Fibroblast of lung (primary cell): ENCODE results near the gene GEN1.

Experiments used
- EZH2 ChIP-seq: IDR thresholded peaks from 2 replicates; pipeline ENCODE4 v1.5.1; 2012; ENCODE audit warnings: low read length, control low read depth, mild to moderate bottlenecking; ENCODE audit errors: missing control alignments
- TF ChIP-seq, protein P1 (sequence below), 2 donors: IDR thresholded peaks in 1 of 2; conservative IDR thresholded peaks in 1 of 2; 1 replicate in 1 of 2; 2 replicates in 1 of 2; pipeline ENCODE4 v1.5.1; 2011 to 2012; ENCODE audit warnings: low read length in 2 of 2, control low read depth in 1 of 2, inconsistent platforms in 1 of 2, low read depth in 1 of 2, mild to moderate bottlenecking in 1 of 2

DNA sequence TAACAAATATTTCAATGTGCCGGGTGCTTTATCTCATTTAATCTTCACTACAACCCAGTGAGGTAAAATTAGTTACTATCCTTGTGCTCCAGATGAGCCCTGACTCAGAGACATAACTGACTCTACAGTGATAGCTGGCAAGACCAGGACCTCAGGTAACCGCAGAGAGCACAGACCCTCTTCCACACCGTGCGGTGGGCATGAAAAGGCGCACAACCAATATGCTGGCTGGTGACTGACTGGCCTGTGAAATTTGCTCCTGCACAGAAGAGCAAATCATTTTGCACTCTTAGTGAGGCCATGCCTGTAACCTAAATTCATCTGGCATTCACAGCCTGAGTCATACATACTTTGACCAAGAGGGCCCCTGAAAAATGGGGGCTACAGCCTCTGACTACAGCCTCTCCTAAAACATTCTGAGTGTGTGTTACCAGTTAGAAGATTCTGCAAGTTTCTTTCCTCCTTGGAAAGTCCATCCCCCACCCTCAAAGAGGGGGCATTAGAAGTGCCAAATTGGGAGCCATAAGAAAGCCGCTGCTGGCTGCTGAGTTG, 39.9 kb downstream of the GEN1 start:
- TF ChIP-seq, protein P1, sequence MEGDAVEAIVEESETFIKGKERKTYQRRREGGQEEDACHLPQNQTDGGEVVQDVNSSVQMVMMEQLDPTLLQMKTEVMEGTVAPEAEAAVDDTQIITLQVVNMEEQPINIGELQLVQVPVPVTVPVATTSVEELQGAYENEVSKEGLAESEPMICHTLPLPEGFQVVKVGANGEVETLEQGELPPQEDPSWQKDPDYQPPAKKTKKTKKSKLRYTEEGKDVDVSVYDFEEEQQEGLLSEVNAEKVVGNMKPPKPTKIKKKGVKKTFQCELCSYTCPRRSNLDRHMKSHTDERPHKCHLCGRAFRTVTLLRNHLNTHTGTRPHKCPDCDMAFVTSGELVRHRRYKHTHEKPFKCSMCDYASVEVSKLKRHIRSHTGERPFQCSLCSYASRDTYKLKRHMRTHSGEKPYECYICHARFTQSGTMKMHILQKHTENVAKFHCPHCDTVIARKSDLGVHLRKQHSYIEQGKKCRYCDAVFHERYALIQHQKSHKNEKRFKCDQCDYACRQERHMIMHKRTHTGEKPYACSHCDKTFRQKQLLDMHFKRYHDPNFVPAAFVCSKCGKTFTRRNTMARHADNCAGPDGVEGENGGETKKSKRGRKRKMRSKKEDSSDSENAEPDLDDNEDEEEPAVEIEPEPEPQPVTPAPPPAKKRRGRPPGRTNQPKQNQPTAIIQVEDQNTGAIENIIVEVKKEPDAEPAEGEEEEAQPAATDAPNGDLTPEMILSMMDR (conservative IDR thresholded peaks at IDR 0.05 in 1 of 2, IDR thresholded peaks at IDR 0.05 in 1 of 2; ENCODE audit: low read depth in 1 of 2, low read length in 2 of 2) = no peak
- TF ChIP-seq EZH2 = no peak
